IMR-90 (cell line): Measurements from ENCODE around the gene RAVER2. TPM values are rescaled to one million over a fixed set of nuclear protein-coding genes. Genes with fewer than 3 reads are reported as not detected.

ENCODE experiments used
- ATAC-seq: fragments of 200-7000 bp; cut with Tn5 transposase; 2 replicates; pipeline ENCODE4 v1.9.1; 2020; ENCODE audit warnings: low read depth, mild to moderate bottlenecking, moderate library complexity
- BruUV-seq: library from RNA; stranded (reverse); fragments of 400-500 nt; replicated peaks from 2 replicates; lab custom pipeline; 2021; lab: Mats Ljungman, UMichigan
- CTCF ChIA-PET: fragments of 300-600 bp; formaldehyde crosslinking; extraction: SDS; loops from one replicate; lab custom pipeline; 2021; ENCODE audit warnings: antibody characterized with exemption; lab: Yijun Ruan, JAX
- POLR2A ChIA-PET: fragments of 300-600 bp; sonication (Branson Sonifier 250); formaldehyde crosslinking; loops from one replicate; lab custom pipeline; 2022; ENCODE audit warnings: antibody characterized with exemption; ENCODE audit not compliant: unreplicated experiment; lab: Charles Lee
- DNase-seq: peaks from one replicate; pipeline ENCODE4 v3.0.0; 2013
- H2AFZ ChIP-seq: replicated peaks from 2 replicates; pipeline ENCODE3; 2013; ENCODE audit warnings: low read length, mild to moderate bottlenecking; ENCODE audit not compliant: poor library complexity
- H2AK5ac ChIP-seq: 2 replicates; pipeline ENCODE4 v1.6.1; 2013; ENCODE audit warnings: low read depth, low read length, inconsistent platforms
- H2AK9ac ChIP-seq: replicated peaks from 2 replicates; pipeline ENCODE3; 2013; ENCODE audit warnings: mild to moderate bottlenecking, low read depth, low read length, moderate library complexity; ENCODE audit not compliant: poor library complexity
- H2BK120ac ChIP-seq: 2 replicates; pipeline ENCODE4 v1.6.1; 2013; ENCODE audit warnings: low read depth, low read length, inconsistent platforms
- H2BK15ac ChIP-seq: 3 replicates; pipeline ENCODE4 v1.6.1; 2013; ENCODE audit warnings: low read depth, low read length, inconsistent platforms
- H2BK20ac ChIP-seq: 2 replicates; pipeline ENCODE4 v1.6.1; 2013; ENCODE audit warnings: low read depth, mild to moderate bottlenecking, inconsistent platforms, low read length, moderate library complexity
- H2BK5ac ChIP-seq: 2 replicates; pipeline ENCODE4 v1.6.1; 2013; ENCODE audit warnings: mild to moderate bottlenecking, low read depth, low read length, inconsistent platforms; ENCODE audit not compliant: poor library complexity, severe bottlenecking
- H3K14ac ChIP-seq: replicated peaks from 2 replicates; pipeline ENCODE4 v1.6.1; 2013; ENCODE audit warnings: low read depth, low read length, inconsistent platforms
- H3K18ac ChIP-seq: 2 replicates; pipeline ENCODE4 v1.6.1; 2013; ENCODE audit warnings: low read depth, low read length, control low read depth
- H3K23ac ChIP-seq: 2 replicates; pipeline ENCODE4 v1.6.1; 2013; ENCODE audit warnings: low read depth, low read length, inconsistent platforms
- H3K27ac ChIP-seq: 2 replicates; pipeline ENCODE4 v1.5.1; 2013; ENCODE audit warnings: mild to moderate bottlenecking, control low read depth, low read length; ENCODE audit not compliant: insufficient read depth
- H3K27me3 ChIP-seq: 2 replicates; pipeline ENCODE4 v1.6.1; 2013; ENCODE audit warnings: low read length; ENCODE audit not compliant: control insufficient read depth, insufficient read depth
- H3K36me3 ChIP-seq: 2 replicates; pipeline ENCODE4 v1.6.1; 2013; ENCODE audit warnings: low read length, mixed read lengths; ENCODE audit not compliant: control insufficient read depth, insufficient read depth
- H3K4ac ChIP-seq: 2 replicates; pipeline ENCODE4 v1.6.1; 2013; ENCODE audit warnings: low read depth, low read length, inconsistent platforms
- H3K4me1 ChIP-seq: 2 replicates; pipeline ENCODE4 v1.6.1; 2013; ENCODE audit warnings: low read length, mixed read lengths; ENCODE audit not compliant: control insufficient read depth, insufficient read depth
- H3K4me2 ChIP-seq: 2 replicates; pipeline ENCODE4 v1.6.1; 2013; ENCODE audit warnings: low read depth, mild to moderate bottlenecking, control low read depth, low read length, moderate library complexity
- H3K4me3 ChIP-seq: 2 replicates; pipeline ENCODE4 v1.5.1; 2013; ENCODE audit warnings: low read depth, mild to moderate bottlenecking, control low read depth, low read length, moderate library complexity; ENCODE audit not compliant: insufficient read depth
- H3K56ac ChIP-seq: 2 replicates; pipeline ENCODE4 v1.6.1; 2013; ENCODE audit warnings: low read length, inconsistent platforms; ENCODE audit not compliant: insufficient read depth; ENCODE audit errors: extremely low read depth
- H3K79me1 ChIP-seq, 2 experiments: 2 replicates each; pipeline ENCODE4 v1.6.1; 2013; ENCODE audit warnings: low read length in 2 of 2, inconsistent platforms in 1 of 2, low read depth in 1 of 2
- H3K9ac ChIP-seq: 2 replicates; pipeline ENCODE4 v1.6.1; 2013; ENCODE audit warnings: low read depth, low read length, control low read depth
- H3K9me1 ChIP-seq: 2 replicates; pipeline ENCODE4 v1.6.1; 2013; ENCODE audit warnings: low read length, inconsistent platforms; ENCODE audit not compliant: insufficient read depth
- H3K9me3 ChIP-seq: 2 replicates; pipeline ENCODE4 v1.6.1; 2013; ENCODE audit warnings: low read length; ENCODE audit not compliant: control insufficient read depth, insufficient read depth
- H4K20me1 ChIP-seq: 2 replicates; pipeline ENCODE4 v1.6.1; 2013; ENCODE audit warnings: low read length, inconsistent platforms; ENCODE audit not compliant: insufficient read depth
- H4K5ac ChIP-seq: 2 replicates; pipeline ENCODE4 v1.6.1; 2013; ENCODE audit warnings: mild to moderate bottlenecking, low read depth, low read length, control low read depth
- H4K8ac ChIP-seq, 2 experiments: 2 replicates each; pipeline ENCODE4 v1.6.1; 2013; ENCODE audit warnings: low read depth in 2 of 2, low read length in 2 of 2, control low read depth in 1 of 2, inconsistent platforms in 1 of 2
- H4K91ac ChIP-seq: 2 replicates; pipeline ENCODE4 v1.6.1; 2013; ENCODE audit warnings: low read depth, low read length, inconsistent platforms; ENCODE audit not compliant: insufficient read depth
- BHLHE40 ChIP-seq: fragments of 150-350 bp; IDR thresholded peaks from 2 replicates; pipeline ENCODE4 v1.6.1; 2016; ENCODE audit warnings: mild to moderate bottlenecking, low read depth, low read length
- CEBPB ChIP-seq: IDR thresholded peaks from 2 replicates; pipeline ENCODE4 v1.6.1; 2012; ENCODE audit warnings: low read depth, low read length, improper control_type of control experiment
- CHD1 ChIP-seq: IDR thresholded peaks from 2 replicates; pipeline ENCODE4 v1.6.1; 2012; ENCODE audit warnings: low read depth, low read length, improper control_type of control experiment
- FOS ChIP-seq: fragments of 150-350 bp; IDR thresholded peaks from 2 replicates; pipeline ENCODE4 v1.6.1; 2016; ENCODE audit warnings: low read depth, low read length
- MAFK ChIP-seq: IDR thresholded peaks from 2 replicates; pipeline ENCODE4 v1.6.1; 2012; ENCODE audit warnings: low read depth, low read length, improper control_type of control experiment
- MAZ ChIP-seq: IDR thresholded peaks from 2 replicates; pipeline ENCODE4 v1.6.1; 2012; ENCODE audit warnings: low read depth, mild to moderate bottlenecking, low read length, improper control_type of control experiment, moderate library complexity, borderline replicate concordance
- NFE2L2 ChIP-seq: fragments of 150-350 bp; IDR thresholded peaks from 2 replicates; pipeline ENCODE4 v1.6.1; 2016; ENCODE audit warnings: low read depth, mild to moderate bottlenecking, low read length
- RAD21 ChIP-seq: IDR thresholded peaks from 2 replicates; pipeline ENCODE4 v1.6.1; 2012; ENCODE audit warnings: low read length, improper control_type of control experiment
- RCOR1 ChIP-seq: IDR thresholded peaks from 2 replicates; pipeline ENCODE4 v1.6.1; 2012; ENCODE audit warnings: mild to moderate bottlenecking, low read length, improper control_type of control experiment; ENCODE audit not compliant: insufficient replicate concordance
- RFX5 ChIP-seq: IDR thresholded peaks from 2 replicates; pipeline ENCODE4 v1.8.0; 2012; ENCODE audit warnings: low read depth, mild to moderate bottlenecking, low read length, moderate library complexity
- SMC3 ChIP-seq: fragments of 150-350 bp; IDR thresholded peaks from 2 replicates; pipeline ENCODE4 v1.6.1; 2016; ENCODE audit warnings: low read depth, mild to moderate bottlenecking, antibody characterized with exemption, low read length, moderate library complexity
- WGBS, 2 experiments: methylation state at CpG; one replicate each; pipeline versions ENCODE4 v1.1.5 to v1.1.7; 2013; ENCODE audit warnings: missing lambda C conversion rate in 2 of 2; ENCODE audit not compliant: insufficient read length in 1 of 2; ENCODE audit errors: extremely low coverage in 2 of 2; 5-methylcytosine and 5-hydroxymethylcytosine counted together
- dilution Hi-C: fragments of 300-500 bp; cut with HindIII; formaldehyde crosslinking; loops from one replicate; pipeline ENCODE4 v1.14.3; 2018; ENCODE audit warnings: low sequenced_read_pairs; ENCODE audit not compliant: unreplicated experiment
- in situ Hi-C: fragments of 300-500 bp; cut with MboI; formaldehyde crosslinking; loops from 3 replicates; pipeline ENCODE4 v1.14.3; 2019; ENCODE audit warnings: low sequenced_read_pairs, inconsistent platforms, mixed read lengths
- intact Hi-C: fragments of 100-400 bp; cut with micrococcal nuclease; formaldehyde crosslinking; loops from 2 replicates; pipeline ENCODE4 v1.10.0; 2022
- polyA plus RNA-seq, 3 experiments: library from polyadenylated mRNA; depleted of rRNA; stranded (reverse); fragments of >200 nt; gene quantifications; 2 replicates each; pipeline ENCODE4 v1.2.3, GENCODE V29; 2012; ENCODE audit warnings: low replicate concordance in 1 of 3
- total RNA-seq: library from RNA; depleted of rRNA; stranded (reverse); fragments of >200 nt; gene quantifications from 2 replicates; pipeline ENCODE4 v1.2.3, GENCODE V29; 2012
- TF ChIP-seq, protein P1 (sequence below): fragments of 150-350 bp; IDR thresholded peaks from 2 replicates; pipeline ENCODE4 v1.6.1; 2017; ENCODE audit warnings: mild to moderate bottlenecking, antibody characterized with exemption, low read length, low read depth
- TF ChIP-seq, protein P2 (sequence below): fragments of 150-350 bp; IDR thresholded peaks from 2 replicates; pipeline ENCODE4 v1.6.1; 2016; ENCODE audit warnings: low read depth, mild to moderate bottlenecking, low read length, moderate library complexity, borderline replicate concordance
- TF ChIP-seq, protein P3 (sequence below): conservative IDR thresholded peaks from 2 replicates; pipeline ENCODE4 v1.5.1; 2012; ENCODE audit warnings: mild to moderate bottlenecking, low read depth, low read length, improper control_type of control experiment

RAVER2 gene
- total and polyA plus RNA-seq, 2 of the 4 experiments (the other 2 are of a cell fraction): 3.7 to 6.1 TPM

DNA sequence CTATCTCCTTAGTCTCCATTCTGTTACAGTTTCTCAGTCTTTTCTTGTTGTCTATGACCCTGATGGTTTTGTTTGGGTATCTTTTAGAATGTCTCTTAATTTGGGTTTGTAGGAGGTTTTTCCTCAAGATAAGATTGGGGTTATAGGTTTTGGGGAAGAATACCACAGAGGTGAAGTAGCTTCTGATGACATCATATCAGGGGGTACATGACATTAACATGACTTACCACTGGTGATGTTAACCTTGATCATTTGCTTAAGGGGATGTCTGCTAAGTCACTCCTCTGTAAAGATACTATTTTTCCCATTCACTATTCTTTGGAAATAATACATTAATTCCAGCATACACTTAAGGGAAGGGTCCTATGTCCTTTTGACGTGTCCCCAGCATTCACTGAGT lies 11.9 kb downstream of the RAVER2 start:
- Histone ChIP-seq H3K9me1 (no peaks in the 10 kb centered on the region), H3K9ac (no peak overlapping the region), H3K4me2 (no peak overlapping the region), H3K56ac (no peak overlapping the region), H3K27ac (no peak overlapping the region), H3K9me3 (0 out of 2 replicates have a peak, but pooled peaks cover 2% of the 10 kb centered on the region), H3K27me3 (no peaks in the 10 kb centered on the region), H2AFZ (no peak overlapping the region), H3K36me3 (no peaks in the 10 kb centered on the region), H3K4ac (no peak overlapping the region), H4K5ac (no peak overlapping the region), H2BK5ac (no peak overlapping the region), H2AK5ac (no peak overlapping the region), H4K8ac (no peak overlapping the region), H2BK20ac (no peak overlapping the region), H3K18ac (no peak overlapping the region), H3K79me1 (no peaks in the 10 kb centered on the region; a peak in 1 of 4 replicates), H3K14ac (no peak overlapping the region), H4K91ac (no peak overlapping the region), H3K4me3 (no peak overlapping the region), H2AK9ac (no peak overlapping the region), H4K20me1 (no peaks in the 10 kb centered on the region), H3K4me1 (no peaks in the 10 kb centered on the region), H2BK120ac (no peak overlapping the region), H2BK15ac (no peak overlapping the region), H3K23ac (no peak overlapping the region)
- ChIA-PET CTCF (interaction anchor here (1.8 kb wide), 1 partner anchor 9 kb away, joined by 4 read pairs; no protein-coding TSS in a partner anchor), POLR2A (no interaction called here)
- BruUV-seq: no TSS peak
- intact Hi-C loops (no loop called here), in situ Hi-C loops (no loop called here), dilution Hi-C loops (no loop called here)
- TF ChIP-seq FOS (no peak), NFE2L2 (no peak), CHD1 (no peak), RAD21 (no peak), BHLHE40 (no peak), MAFK (no peak), SMC3 (no peak), MAZ (no peak), RFX5 (no peak), CEBPB (no peak), RCOR1 (no peak)
- TF ChIP-seq, protein P1, sequence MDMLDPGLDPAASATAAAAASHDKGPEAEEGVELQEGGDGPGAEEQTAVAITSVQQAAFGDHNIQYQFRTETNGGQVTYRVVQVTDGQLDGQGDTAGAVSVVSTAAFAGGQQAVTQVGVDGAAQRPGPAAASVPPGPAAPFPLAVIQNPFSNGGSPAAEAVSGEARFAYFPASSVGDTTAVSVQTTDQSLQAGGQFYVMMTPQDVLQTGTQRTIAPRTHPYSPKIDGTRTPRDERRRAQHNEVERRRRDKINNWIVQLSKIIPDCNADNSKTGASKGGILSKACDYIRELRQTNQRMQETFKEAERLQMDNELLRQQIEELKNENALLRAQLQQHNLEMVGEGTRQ: no peak
- TF ChIP-seq, protein P2, sequence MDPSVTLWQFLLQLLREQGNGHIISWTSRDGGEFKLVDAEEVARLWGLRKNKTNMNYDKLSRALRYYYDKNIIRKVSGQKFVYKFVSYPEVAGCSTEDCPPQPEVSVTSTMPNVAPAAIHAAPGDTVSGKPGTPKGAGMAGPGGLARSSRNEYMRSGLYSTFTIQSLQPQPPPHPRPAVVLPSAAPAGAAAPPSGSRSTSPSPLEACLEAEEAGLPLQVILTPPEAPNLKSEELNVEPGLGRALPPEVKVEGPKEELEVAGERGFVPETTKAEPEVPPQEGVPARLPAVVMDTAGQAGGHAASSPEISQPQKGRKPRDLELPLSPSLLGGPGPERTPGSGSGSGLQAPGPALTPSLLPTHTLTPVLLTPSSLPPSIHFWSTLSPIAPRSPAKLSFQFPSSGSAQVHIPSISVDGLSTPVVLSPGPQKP: no peak
- TF ChIP-seq, protein P3, sequence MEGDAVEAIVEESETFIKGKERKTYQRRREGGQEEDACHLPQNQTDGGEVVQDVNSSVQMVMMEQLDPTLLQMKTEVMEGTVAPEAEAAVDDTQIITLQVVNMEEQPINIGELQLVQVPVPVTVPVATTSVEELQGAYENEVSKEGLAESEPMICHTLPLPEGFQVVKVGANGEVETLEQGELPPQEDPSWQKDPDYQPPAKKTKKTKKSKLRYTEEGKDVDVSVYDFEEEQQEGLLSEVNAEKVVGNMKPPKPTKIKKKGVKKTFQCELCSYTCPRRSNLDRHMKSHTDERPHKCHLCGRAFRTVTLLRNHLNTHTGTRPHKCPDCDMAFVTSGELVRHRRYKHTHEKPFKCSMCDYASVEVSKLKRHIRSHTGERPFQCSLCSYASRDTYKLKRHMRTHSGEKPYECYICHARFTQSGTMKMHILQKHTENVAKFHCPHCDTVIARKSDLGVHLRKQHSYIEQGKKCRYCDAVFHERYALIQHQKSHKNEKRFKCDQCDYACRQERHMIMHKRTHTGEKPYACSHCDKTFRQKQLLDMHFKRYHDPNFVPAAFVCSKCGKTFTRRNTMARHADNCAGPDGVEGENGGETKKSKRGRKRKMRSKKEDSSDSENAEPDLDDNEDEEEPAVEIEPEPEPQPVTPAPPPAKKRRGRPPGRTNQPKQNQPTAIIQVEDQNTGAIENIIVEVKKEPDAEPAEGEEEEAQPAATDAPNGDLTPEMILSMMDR: no peak
- WGBS, 2 experiments: no CpG with 5 or more reads among the region's 1 CpG
- ATAC-seq (no peak), DNase-seq (no peak)
